AG10803 (cell line): Measurements from ENCODE around the gene ABCA3.
"Not testable (repeated sequence)": the region's sequence is repeated elsewhere in the genome, so short reads cannot be mapped to it uniquely, and the experiment has no call there.

ENCODE experiments used
- DNase-seq: peaks from one replicate; pipeline ENCODE4 v3.0.0; 2010; ENCODE audit warnings: low read depth
- H3K4me3 ChIP-seq: 2 replicates; pipeline ENCODE4 v1.5.1; 2011; ENCODE audit warnings: mild to moderate bottlenecking, low read length, control low read depth
- CTCF ChIP-seq: conservative IDR thresholded peaks from 2 replicates; pipeline ENCODE4 v1.5.1; 2011; ENCODE audit warnings: mild to moderate bottlenecking, low read length, control low read depth, inconsistent platforms

Gene ABCA3

DNA sequence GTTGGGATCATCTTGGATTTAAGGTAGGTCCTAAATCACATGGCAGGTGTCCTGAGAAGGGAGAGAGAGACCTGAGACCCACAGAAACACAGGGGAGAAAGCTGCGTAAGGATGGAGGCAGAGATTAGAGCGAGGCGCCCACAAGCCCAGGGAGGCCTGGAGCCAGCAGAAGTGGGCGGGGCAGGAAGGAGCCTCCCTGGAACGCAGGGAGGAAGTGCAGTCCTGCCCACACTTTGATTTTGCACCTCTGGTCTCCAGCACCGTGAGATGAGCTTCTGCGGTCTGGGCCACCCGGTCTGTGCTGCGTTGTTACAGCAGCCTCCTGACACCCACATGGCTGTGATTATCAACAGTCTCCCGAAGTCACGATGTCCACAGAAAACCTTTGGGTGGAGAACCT lies 97.9 kb downstream of the ABCA3 start:
- no peak for DNase-seq
- H3K4me3 ChIP-seq: no peak overlapping the region
- TF ChIP-seq CTCF: no peak

DNA sequence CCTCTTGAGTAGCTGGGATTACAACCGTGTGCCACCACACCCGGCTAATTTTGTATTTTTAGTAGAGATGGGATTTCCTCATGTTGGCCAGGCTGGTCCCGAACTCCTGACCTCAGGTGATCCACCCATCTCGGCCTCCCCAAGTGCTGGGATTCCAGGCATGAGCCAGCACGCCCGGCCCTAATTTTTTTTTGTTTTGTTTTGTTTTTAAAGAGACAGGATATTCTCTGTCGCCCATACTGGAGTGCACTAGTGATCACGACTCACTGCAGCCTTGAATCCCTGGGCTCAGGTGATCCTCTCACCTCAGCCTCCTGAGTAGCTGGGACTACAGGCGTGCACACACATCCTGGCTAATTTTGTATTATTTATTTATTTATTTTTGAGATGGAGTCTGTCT lies 100.2 kb downstream of the ABCA3 start:
- H3K4me3 ChIP-seq, DNase-seq: not testable (repeated sequence)

GRCh38 chr16:2238838-2239675 lies 101.5 kb downstream of the ABCA3 start:
- TF ChIP-seq CTCF: no peak
- DNase-seq: no peak
- H3K4me3 ChIP-seq: no peak overlapping the region

DNA sequence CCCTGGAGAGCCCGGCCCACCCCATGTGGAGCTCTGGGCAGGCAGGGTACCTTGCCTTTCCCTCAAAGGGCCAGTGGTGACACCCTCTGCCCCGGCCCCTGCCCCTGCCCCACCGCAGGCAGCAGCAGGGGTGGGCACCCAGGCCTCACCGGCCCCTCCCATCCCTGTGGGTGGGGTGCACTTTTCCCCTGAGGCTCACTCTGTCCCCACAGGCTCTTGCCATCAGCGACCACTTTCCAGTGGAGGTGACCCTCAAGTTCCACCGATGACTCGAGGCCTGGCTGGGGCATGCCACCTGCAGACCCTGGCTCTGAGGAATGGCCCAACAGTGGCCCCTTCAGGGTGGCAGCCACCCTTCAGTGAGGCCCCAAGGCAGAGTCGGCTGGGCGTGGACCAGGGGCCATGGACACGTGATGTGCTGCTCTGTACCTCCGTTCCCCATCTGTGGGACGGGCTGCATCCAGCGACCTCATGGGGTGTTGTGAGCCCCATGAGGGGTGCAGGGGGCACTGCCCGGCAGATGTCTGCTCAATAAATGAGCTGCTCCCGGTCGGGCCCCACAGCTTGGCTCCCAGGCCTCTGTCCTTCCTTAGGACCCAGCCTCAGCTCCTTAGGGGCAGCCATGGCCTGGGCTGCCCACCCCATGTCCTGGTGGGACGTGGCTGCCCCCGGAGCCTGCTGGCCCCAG lies 102.2 kb downstream of the ABCA3 start:
- no peak for TF ChIP-seq CTCF
- H3K4me3 ChIP-seq: no peak overlapping the region
- DNase-seq: no peak

DNA sequence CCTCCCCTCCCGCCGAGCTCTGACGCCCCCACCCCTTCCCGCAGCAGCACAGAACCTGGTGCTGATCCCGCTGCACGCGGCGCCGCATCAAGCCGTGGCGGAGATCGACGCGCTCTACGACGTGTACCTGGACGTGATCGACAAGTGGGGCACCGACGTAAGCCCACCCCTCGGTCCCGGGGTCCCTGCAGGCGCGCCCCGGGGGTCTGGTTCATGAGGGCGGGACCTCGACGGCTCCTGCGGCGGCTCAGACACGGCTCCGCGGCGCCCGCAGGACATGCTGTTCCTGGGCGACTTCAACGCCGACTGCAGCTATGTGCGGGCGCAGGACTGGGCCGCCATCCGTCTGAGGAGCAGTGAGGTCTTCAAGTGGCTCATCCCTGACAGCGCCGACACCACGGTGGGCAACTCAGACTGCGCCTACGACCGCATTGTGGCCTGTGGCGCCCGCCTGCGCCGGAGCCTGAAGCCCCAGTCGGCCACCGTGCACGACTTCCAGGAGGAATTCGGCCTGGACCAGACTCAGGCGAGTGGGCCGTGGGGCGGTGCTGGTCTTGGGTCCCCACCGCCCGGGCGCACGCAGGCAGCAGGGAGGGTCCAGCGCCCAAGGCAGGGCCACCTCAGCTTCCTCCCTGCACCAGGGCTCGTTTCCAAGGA lies 102.9 kb downstream of the ABCA3 start:
- no peak for DNase-seq
- H3K4me3 ChIP-seq: no peak overlapping the region
- TF ChIP-seq CTCF: no peak

- TF ChIP-seq CTCF: no peak
- no peak overlapping the region; the same call in 1 of the 2 replicates for H3K4me3 ChIP-seq
- DNase-seq: no peak
Measured at GRCh38 chr16:2237102-2237482, 103.4 kb downstream of the ABCA3 start.

- no peak for DNase-seq
- no peak for TF ChIP-seq CTCF
- peak within 1 kb of the TSS; percentile 27 for H3K4me3 ChIP-seq
Measured at GRCh38 chr16:2236337-2237101, 104.0 kb downstream of the ABCA3 start, which contains the start of gene DNASE1L2. Gene DNASE1L2, plus strand, starts transcription at chr16:2236444. Its CDS starts 373 bp downstream, at chr16:2236817.
